NCI-H226 (cell line): ENCODE data around the gene IMMP1L.
A peak's percentile ranks its signal among the peaks of the same experiment; 100 is the strongest.
"Not testable (repeated sequence)": the region's sequence is repeated elsewhere in the genome, so short reads cannot be mapped to it uniquely, and the experiment has no call there.

ENCODE experiments used
- DNase-seq: peaks from one replicate; pipeline ENCODE4 v3.0.0-alpha.2; 2015

The IMMP1L gene, protein sequence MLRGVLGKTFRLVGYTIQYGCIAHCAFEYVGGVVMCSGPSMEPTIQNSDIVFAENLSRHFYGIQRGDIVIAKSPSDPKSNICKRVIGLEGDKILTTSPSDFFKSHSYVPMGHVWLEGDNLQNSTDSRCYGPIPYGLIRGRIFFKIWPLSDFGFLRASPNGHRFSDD

DNA sequence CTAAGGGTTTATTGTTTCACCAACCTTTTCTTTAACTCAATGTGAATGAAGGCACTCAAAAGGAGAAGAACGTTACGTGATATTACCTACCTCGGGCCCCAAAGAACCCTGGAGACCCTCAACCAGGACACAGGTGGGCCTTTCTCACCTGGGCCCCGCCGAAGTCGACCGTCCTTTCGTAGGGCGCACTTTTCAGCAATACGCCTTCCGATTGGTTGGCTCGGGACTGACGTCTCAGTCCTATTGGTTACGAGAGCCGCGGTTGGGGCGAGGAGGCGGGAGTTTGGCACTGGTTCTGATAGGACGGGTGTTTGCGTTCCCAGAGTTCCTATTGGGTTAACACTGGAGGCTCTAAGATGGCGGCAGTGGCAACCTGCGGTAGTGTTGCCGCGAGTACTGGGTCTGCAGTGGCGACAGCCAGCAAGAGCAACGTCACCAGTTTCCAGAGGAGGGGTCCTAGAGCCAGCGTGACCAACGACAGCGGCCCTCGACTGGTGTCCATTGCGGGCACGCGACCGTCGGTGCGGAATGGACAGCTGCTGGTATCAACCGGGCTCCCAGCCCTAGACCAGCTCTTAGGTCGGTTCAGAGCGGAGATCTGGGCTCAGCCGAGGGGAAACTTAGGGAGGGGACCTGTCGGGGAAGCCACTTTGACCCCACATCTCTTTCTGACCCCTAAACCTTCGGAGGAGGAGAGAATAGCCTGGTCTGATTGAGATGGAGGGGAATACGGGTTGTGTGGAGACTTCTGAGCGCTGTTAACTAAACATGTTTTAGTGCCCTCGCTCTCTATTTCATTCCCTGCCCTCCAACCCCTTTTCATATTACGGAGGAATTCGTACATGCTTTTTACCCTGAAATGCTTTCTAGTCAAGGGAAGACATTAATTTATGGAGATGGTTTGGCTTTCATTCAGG lies at the start of gene IMMP1L, which contains the start of gene ELP4:
TSS of gene IMMP1L (minus strand) at position 194 of the 917 bp plus-strand sequence. CDS start 46,346 bp downstream, outside the sequence.
TSS of gene ELP4 (plus strand) at position 339 of the 917 bp plus-strand sequence. CDS start at position 357, 18 bp downstream.
- peak; percentile 95 for DNase-seq

DNA sequence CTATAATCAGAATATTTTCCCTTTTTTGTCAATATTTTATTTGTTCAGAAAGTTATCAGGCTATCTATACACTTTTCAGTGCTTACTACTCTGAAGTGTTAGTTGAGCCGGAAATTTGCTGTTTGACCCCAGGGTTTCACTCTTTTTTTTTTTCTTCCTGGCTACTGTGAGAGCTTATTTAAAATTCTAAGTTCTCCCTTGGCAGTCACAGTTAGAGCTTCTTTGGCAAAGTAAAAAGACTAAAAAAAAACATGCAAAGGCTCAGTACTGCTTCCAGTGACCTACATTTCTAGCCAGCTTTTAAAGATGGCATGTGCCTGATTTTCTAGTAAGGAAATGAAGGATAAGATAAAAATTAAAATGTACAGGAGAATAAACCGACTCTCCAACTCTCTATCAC lies 48.6 kb upstream of the IMMP1L start:
- no peak for DNase-seq

DNA sequence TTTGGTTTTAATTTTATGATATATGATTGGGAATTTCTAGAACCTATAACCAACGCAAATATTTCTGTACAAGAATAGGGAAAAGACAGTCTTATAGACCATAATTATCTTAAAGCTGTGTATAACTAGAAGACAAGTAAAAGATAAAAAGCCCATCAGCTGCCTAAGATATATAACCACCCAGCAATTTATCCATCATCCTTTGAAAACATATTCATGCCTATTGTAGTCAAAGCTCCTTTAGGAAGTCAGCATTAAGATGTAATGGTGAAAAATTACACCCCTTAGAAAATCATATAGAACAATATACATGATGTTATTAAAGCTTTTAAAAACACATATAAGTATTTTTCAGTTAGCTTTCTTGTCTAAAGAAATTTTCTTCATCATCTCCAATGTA lies 46.5 kb upstream of the IMMP1L start:
- DNase-seq, result no peak

DNA sequence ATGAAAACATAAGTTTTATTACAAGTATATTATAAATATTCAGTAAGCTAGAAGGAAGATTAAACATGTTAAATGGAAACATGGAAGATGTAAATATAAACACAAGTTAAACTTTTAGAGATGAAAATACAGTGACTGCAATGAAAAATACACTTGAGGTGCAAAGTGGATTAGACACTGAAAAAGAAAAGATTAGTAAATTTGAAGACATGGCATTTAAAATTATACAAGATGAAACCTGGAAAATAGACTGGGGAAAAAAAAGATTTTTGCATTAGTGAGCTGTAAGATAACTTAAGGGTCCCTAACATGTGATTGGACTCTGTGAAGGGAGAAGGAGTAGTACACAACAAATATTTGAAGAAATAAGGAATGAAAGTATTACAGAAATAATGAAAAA lies 33.4 kb upstream of the IMMP1L start:
- no peak for DNase-seq

DNA sequence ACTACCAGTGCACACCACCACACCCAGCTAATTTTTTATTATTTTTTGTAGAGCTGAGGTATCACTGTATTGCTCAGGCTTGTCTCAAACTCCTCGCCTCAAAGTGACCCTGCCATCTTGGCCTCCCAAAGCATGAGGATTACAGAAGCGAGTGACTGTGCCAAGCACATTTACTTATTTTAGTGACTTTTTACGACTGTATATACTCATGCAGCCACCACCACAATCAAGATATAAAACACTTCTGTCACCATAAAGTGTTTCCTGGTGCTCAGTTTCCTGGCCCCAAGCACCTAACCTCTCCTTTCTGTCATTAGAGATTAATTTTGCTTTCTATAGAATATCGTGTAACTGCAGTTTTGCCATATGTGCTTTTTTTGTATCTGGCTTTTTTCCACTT lies 26.1 kb upstream of the IMMP1L start:
- DNase-seq, result no peak

DNA sequence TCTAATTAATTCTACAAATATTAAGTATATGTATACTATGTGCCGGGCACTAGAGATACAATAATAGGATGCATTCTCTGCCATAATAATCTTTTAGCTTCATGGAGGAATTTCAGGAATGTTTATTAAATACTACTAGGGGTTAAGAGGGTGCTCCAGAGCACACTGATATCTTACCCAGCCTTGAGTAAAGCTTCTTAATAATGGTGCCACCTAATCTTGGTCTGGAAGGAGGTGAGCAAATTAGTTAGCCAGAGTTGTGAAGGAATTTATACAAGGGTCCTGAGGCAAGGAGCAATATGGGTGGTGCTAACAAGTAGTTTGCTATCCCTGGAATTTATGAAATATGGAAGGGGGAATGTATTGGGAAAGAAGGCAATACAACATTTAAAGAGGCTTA lies 21.9 kb upstream of the IMMP1L start:
- peak; percentile 9 for DNase-seq

DNA sequence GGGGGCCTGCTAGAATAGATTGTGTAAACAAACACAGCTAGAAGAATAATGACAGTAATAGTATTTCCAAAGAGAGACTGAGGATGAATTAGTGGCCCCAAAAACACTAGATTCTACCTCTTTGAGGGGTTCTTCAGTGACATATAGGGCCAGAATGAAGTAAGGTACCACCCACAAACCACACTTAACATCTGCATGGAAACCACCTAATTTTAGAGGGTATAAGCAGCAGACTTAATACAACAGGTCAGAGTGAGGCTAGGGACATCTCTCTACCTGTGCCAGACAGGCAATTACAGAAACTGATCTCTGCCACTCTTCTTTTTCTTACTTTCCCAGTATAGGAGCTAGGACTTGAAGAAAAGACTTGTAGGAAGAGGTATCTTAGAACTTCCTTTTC lies 20.3 kb upstream of the IMMP1L start:
- DNase-seq, result no peak

DNA sequence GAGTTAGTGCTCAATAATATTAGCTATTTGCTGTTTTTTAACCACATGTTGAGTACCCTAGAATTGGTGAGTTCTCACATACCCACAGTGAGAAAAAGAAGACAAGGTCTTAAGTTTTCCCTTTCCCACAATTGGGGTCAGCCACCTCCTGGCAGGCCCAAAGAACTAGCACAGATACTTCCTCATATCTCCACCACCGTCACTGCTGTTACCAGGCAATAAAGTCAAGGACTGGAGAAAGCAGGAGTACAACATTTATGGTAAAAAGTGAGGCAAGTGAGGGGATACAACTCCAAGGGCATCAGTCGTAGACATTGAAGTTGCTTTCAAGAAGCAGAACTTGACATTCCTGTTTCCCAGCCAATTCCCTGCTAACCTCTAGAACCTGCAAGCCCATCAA lies 19.8 kb upstream of the IMMP1L start:
- DNase-seq, result no peak

DNA sequence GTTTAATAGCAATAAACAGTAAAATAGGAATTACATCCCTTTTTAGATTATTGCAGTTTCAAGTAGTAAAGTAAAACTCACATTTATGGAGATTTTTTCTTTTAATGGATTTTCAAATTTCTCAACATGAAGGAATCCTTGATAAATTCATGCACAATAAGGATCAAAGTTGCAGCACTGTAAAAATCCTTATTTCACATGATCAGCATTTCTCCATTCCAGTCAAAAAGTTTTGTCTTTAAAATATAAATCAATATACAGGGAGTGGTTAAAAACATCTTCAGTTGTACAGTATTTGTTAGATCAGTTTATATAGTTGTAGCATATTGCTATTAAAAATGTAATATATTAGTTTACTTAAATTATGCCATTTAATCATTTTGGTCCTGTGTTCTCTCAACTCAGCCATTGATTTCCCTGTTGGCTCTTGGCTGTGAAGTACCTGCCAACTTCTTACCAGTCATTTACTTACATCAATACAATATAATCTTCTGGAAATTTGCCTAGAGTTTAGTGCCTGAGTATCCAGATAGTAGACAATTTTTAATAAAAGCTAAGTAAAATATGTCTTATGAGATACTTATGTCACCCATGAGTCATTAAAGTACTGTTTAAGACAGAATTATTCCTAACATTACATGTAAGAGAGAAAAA lies 12.2 kb upstream of the IMMP1L start:
- no peak for DNase-seq

DNA sequence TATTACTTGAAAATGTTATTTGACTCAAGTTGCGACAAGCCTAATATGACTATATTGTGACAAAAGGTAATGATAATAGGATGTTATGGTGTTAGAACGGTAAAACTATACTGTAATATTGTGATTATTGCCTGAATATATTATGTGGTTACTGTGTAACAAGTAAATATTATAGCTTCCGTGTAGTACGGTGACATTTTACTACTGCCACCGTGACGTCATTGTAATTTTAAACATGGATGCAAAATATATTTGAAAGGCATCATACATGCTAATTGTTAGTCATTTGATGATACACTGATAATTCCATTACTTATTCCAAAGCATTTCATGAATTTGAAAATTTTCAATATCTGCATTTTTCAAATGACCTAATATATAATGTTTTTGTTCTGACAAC lies 2.7 kb upstream of the IMMP1L start:
- no peak for DNase-seq

DNA sequence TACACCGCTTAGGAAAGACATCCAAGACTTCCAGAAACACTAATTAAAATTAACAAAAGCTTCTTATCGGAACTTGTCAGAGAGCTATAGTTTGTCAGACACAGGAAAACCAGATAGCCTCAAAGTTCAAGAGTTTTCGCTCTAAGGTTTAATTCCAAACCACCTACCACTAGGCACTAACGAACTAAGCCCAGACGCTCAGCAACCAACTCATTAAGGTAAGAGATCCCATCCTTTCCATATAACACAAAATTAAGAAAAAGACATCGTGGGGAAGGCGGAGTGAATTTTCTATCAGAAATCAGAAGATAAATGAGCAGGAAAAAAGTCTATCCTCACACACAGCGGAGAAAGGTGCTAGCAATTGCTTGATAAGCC lies 382 bp downstream of the IMMP1L start:
- no peak for DNase-seq

DNA sequence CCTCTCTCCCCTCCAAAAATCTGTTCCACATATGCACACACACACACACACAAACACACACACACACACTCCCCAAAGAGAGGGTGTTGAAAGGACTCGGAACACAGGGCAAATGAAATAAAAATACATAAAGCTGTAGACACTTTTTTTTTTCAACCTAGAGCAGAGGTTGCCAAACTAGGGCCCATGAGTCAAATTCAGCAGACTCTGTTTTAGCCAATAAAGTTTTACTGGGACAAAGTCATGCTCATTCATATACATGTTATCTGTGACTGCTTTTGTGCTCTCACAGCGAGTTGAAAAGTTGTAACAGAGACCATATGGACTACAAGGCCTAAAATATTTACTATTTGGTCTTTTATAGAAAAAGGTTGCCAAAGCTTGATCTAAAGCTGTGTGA lies 8.9 kb downstream of the IMMP1L start:
- DNase-seq, result no peak

DNA sequence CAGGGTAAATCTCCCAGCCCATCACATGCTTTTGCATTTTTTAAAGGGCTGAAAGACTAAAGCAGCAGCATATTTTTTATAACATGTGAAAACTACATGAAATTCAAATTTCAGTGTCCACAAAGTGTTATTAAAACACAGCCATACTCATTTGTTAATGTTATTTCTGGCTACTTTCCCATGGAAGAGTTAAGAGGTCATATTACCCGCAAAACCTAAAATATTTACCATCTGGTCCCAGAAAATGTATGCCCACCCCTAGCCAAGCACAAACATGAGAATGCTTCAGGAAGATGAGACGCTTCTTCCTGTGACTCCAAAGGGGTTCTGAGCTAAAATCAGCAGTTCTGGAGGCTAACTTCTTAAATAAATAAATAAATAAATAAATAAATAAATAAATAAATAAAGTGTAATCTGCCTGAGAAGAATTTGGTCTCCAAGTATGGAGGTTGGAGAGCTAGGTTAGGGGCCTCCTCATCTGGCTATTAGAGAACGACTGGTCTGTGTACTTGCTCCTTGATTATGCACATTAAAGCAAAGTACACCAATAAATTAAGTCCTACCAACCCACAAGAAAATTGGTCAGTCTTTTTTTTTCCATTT lies 9.7 kb downstream of the IMMP1L start:
- DNase-seq, result no peak

DNA sequence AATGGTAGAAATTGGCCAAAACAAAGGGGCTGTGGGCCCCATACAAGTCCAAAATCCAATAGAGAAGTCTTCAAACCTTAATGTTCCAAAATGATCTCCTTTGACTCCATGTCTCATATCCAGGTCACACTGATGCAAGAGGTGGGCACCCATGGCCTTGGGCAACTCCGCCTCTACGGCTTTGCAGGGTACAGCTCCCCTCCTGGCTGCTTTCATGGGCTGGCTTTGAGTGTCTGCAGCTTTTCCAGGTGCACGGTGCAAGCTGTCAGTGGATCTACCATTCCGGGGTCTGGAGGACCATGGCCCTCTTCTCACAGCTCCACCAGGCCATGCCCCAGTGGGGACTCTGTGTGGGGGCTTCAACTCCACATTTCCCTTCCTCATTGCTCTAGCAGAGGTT lies 15.7 kb downstream of the IMMP1L start:
- DNase-seq, result not testable (repeated sequence)

DNA sequence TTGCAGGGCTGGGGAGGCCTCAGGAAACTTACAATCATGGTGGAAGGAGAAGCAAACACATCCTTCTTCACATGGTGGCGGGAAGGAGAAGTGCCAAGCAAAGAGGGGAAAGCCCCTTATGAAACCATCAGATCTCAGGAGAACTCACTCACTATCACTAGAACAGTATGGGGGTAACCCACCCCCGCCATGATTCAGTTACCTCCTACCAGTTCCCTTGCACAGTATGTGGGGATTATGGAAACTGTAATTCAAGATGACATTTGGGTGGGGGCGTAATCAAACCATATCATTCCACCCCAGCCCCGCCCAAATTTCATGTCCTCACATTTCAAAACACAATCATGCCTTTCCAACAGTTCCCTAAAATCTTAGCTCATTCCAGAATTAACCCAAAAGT lies 16.2 kb downstream of the IMMP1L start:
- no peak for DNase-seq

DNA sequence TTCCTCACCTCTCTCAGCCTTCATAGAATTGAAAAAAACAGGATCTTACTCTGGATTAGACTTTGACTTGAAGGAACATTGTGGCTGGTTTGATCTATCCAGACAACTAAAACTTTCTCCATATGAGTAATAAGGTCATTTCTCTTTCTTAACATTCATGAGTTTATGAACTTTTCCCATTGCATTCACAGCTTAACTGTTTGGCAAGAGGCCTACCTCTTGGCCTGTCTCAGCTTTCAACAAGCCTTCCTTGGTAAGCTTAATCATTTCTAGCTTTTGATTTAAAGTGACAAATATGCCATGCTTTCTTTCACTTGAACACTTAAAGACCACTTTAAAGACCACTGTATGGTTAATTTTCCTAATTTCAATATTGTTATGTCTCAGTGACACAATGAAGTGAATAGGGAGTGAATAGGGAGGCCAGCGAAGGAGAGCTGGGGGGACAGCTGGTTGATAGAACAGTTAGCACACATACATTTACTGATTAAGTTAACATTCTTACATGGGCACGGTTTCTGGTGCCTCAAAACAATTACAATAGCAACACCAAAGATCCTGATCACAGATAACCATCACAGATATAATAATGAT lies 17.0 kb downstream of the IMMP1L start:
- no peak for DNase-seq

DNA sequence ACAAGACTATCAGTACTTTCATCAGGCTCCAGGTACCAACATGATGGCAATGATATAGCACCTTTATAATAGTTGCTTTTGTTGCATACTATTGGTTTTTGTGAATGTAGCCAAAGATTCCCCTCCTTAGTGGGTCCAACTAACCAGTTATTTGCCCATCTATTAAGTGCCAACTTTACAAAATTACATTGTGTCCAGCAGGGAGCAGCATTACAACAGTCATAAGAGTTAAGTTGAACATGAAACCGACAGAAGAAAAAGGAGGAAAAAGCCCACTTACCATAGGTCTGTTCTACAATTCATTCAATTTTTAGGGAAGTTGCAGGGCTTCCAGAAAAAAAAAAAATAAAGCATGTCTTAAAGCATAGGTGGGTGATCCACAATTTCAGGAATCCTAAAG lies 21.6 kb downstream of the IMMP1L start:
- peak; percentile 26 for DNase-seq

DNA sequence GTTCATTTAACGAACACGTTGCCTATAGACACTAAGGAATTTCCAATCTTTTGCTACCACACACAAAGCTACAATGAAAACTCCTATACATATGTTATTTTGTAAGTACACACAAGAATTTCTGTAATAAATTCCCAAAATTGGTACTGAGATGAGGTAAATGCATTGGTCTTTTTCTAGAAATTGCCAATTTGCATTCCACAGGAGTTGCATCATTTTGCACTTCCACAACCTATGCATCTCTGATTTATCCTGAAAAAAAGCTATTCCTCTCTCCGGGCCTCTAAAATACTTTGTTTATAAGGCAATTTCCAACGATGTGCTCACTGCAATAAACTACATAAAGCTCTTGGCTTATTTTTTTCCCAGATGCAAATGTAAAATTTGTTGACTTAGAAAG lies 24.9 kb downstream of the IMMP1L start:
- no peak for DNase-seq

DNA sequence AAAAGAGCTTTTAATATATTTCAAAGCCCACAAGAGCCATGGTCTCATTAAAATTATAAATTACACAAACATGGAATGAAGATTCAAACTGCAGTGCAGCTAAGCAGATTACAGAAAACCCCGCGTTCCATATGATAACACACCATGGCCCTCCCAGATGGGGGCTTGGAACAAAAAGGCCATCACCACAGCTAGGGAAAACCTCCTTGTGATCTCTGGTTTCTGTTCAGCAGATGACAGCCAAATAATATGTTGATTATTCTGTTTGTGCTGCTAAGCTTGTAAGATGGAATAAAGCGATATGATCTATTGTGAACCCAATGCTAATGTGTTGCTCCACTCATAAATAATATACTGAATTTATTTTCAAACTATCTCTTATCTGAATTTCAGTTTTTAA lies 28.5 kb downstream of the IMMP1L start:
- DNase-seq, result no peak

DNA sequence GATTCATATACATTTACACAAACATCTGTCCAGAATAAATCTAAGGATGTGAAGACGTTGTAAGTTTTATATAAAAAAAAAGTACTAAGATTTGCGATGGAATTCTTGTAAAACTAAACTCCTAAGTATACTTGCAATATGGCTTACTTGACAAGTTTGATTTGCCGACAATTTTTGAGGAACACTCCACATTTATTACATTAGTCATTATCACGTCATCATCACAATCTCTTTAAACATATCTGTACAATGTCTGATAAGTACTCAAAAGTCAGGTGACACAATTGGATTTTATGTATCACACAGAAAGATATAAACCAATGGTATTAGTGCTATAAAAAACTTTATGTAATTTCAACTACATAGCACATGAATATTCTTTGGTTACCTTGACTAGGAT lies 30.4 kb downstream of the IMMP1L start:
- no peak for DNase-seq

DNA sequence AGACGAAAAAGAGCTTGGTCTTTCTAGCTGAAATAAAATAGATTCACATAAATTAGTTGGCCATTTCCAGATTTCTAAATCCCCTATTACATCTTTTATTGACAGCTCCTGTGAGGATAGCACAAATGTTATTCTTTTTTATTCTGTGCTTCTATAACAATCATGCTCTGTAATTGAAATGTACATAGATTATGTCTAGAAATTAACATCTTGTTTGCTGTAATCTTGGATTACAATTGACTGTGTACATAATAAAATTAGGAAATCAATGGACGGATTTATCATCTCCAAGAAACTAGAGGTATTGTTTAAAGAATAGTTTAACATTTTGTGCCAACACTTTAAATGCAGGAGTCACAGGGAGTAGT lies 31.2 kb downstream of the IMMP1L start:
- DNase-seq, result no peak

DNA sequence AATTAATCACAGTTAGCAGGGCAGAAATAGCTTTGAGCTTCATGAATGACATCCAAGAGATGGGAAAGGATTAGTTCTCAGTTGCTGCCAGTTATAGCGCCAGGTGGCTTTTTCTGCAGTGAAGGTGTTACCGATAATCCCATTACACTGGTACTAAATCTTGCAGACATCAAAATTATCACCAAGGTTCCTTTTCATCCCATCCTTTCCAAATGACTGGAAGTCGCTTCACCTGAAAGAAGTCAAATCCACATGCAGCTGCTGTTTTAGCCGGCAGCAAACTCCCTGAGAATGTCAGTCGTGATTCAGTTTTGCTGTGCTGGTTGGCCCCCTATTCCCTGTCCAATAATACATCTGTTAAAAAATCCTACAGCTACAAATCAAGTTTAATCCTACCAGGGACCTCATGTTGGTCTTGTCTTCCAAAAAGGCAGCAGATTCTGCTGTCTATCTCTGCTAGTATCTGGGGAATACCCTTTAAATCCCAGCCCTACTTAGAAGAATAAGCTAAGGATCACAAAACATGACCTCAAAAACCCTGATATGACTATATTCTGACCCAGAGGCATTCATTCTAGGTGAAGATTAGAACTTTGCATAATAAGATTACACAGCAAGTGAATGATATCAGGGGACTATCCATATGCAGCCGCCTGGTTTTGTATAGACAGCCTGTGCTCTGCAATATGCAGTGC lies 31.7 kb downstream of the IMMP1L start:
- no peak for DNase-seq

DNA sequence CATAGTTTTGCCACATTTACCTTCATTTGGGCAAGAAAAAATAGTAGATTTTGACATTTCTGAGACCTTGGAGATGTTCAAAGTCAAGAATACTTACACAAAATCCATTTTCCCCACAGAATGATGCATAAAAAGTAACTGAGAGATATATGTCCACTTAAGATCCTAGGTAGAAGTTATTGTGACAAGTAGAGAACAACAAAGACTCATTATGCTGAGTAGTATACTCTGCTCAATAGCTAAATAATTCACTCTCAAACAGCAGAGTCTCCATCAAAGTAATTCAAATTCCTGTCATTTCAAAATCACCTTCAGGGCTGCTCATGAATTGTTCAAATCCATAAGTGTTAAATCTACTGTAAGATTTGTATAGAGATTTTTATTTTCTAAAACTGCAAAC lies 35.3 kb downstream of the IMMP1L start:
- DNase-seq, result no peak
